Measurements from ENCODE around the gene TRIP4.

GRCh38 chr15:64340355-64340754 lies 47.3 kb upstream of the TRIP4 start:
- no peak for TF ChIP-seq CTCF (IDR thresholded peaks at IDR 0.05)
- no peak for TF ChIP-seq POLR2A (IDR thresholded peaks at IDR 0.05; ENCODE audit: low read depth)
- no peak for TF ChIP-seq POLR2AphosphoS5 (IDR thresholded peaks at IDR 0.05)
- TF ChIP-seq EP300 (IDR thresholded peaks at IDR 0.05), result no peak

Measured in esophagus muscularis mucosa (tissue), 4 donors.